Smooth muscle cell (in vitro differentiated cells): ENCODE data around the gene ZNF407. TPM values are rescaled to one million over a fixed set of nuclear protein-coding genes. Genes with fewer than 3 reads are reported as not detected.

Experiments used
- DNase-seq: peaks from one replicate; lab custom pipeline; 2025; ENCODE audit not compliant: unreplicated experiment; lab: John Stamatoyannopoulos, UW
- H2AFZ ChIP-seq: fragments of 200-600 bp; sonication (generic); 2 replicates; pipeline ENCODE4 v1.6.0; 2016; ENCODE audit warnings: antibody characterized with exemption, low read depth, mild to moderate bottlenecking
- H3F3A ChIP-seq: fragments of 200-600 bp; sonication (generic); 2 replicates; pipeline ENCODE4 v1.6.0; 2017; ENCODE audit warnings: antibody characterized with exemption, low read depth
- H3K27ac ChIP-seq: fragments of 200-600 bp; sonication (generic); 2 replicates; pipeline ENCODE4 v1.5.1; 2016; ENCODE audit warnings: low read depth, mild to moderate bottlenecking
- H3K27me3 ChIP-seq: fragments of 200-600 bp; sonication (generic); 2 replicates; pipeline ENCODE4 v1.6.1; 2016; ENCODE audit warnings: low read depth, mild to moderate bottlenecking
- H3K36me3 ChIP-seq: fragments of 200-600 bp; sonication (generic); 2 replicates; pipeline ENCODE4 v1.5.1; 2016; ENCODE audit warnings: low read depth
- H3K4me1 ChIP-seq: fragments of 200-600 bp; sonication (generic); 2 replicates; pipeline ENCODE4 v1.5.1; 2016; ENCODE audit warnings: low read depth
- H3K4me2 ChIP-seq: fragments of 200-600 bp; sonication (generic); 2 replicates; pipeline ENCODE4 v1.6.0; 2016; ENCODE audit warnings: mild to moderate bottlenecking
- H3K4me3 ChIP-seq: fragments of 200-600 bp; sonication (generic); 2 replicates; pipeline ENCODE4 v1.5.1; 2016; ENCODE audit warnings: mild to moderate bottlenecking
- H3K79me2 ChIP-seq: fragments of 200-600 bp; sonication (generic); 2 replicates; pipeline ENCODE4 v1.6.0; 2016; ENCODE audit warnings: low read depth, mild to moderate bottlenecking
- H3K9ac ChIP-seq: fragments of 200-600 bp; sonication (generic); 2 replicates; pipeline ENCODE4 v1.6.0; 2016; ENCODE audit warnings: low read depth
- H3K9me3 ChIP-seq: fragments of 200-600 bp; sonication (generic); replicated peaks from 2 replicates; pipeline ENCODE4 v1.5.1; 2016; ENCODE audit warnings: low read depth
- H4K20me1 ChIP-seq: fragments of 200-600 bp; sonication (generic); 2 replicates; pipeline ENCODE4 v1.6.0; 2016; ENCODE audit warnings: low read depth
- CTCF ChIP-seq: fragments of 200-600 bp; sonication (generic); IDR thresholded peaks from 2 replicates; pipeline ENCODE4 v1.5.1; 2017; ENCODE audit warnings: borderline replicate concordance, mild to moderate bottlenecking, antibody characterized with exemption; ENCODE audit not compliant: insufficient read depth, poor library complexity, severe bottlenecking
- WGBS: methylation state at CpG from one replicate; pipeline ENCODE4 v1.1.7; 2016; ENCODE audit warnings: low lambda C conversion rate; 5-methylcytosine and 5-hydroxymethylcytosine counted together
- polyA plus RNA-seq: library from polyadenylated mRNA; unstranded; fragments of >200 nt; fragmentation: Nextera tagmentation; extraction: Ambion mirVana; gene quantifications from 2 replicates; pipeline ENCODE4 v1.2.1, GENCODE V29; 2016
- total RNA-seq: library from RNA; depleted of rRNA; stranded (reverse); fragments of >200 nt; gene quantifications from 2 replicates; pipeline ENCODE4 v1.2.3, GENCODE V29; 2014

The ZNF407 gene
- total and polyA plus RNA-seq, 2 experiments from 2014 or later: 4.5 to 11.5 TPM

DNA sequence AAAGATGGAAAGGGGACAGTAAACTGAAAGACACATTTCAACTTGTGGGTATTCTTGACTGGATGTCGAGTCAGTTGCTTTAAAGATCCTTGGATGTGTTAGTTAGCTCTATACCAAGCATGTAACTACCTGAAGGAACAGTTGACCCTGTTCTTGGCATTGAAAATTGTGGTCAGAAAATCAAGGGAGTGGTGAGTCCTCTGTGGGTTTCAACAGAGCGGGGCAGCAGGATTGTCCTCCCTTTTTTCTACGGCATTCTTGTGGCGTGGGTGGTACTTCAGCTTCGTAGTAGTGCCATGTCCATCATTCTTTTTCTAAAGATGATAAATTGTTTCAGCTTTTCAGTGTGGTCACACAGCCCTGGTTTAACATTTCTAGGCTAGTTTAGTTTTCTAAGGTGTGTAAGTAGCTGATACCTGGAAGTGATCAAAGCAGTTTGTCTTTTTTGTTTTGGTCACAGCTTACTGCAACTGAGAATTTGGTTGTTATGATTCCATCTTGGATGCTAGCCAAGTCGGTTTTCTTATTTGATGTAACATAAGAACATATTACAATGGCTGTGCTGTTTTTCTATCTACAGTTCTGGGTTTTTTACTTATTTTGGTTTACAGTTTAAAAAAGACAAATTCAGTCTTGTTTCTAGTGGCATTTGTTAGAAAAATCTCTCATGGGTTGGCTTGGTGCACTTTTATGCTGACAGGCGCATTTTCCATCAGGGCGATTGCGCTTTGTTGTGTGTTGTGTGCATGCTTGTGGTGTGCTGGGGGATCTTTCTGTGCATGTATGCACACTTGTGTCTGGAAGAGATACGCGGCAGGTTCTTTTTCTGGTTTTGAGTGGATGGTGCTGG is 84.7 kb downstream of the ZNF407 start:
- H3K27me3 ChIP-seq: no peaks in the 10 kb centered on the region
- no peaks in the 10 kb centered on the region for H3F3A ChIP-seq
- no peak overlapping the region for H2AFZ ChIP-seq
- 79% methylated on average over 11 of the region's 11 CpGs for WGBS
- H3K4me2 ChIP-seq: no peak overlapping the region
- H3K36me3 ChIP-seq: peaks cover 5% of the 10 kb centered on the region
- TF ChIP-seq CTCF: no peak
- peaks cover 5% of the 10 kb centered on the region for H4K20me1 ChIP-seq
- H3K4me3 ChIP-seq: no peak overlapping the region
- peaks cover 5% of the 10 kb centered on the region for H3K9me3 ChIP-seq
- no peak overlapping the region for H3K27ac ChIP-seq
- DNase-seq: no peak
- H3K4me1 ChIP-seq: no peaks in the 10 kb centered on the region
- no peaks in the 10 kb centered on the region for H3K79me2 ChIP-seq
- no peak overlapping the region for H3K9ac ChIP-seq

DNA sequence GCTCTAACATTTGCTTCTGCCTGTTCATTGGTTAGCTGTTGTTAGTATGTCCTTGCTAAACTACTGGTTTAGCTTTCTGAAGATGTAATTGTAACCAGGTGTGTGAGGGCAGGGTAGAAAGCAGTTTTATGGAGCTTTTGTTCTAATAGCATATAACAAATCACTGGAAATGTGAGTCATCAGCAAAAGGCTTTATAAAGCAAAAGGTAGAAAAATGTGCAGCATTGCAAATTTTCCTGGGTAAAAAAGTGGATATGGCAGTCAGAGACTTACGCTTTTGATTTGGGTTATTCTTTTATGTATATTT is 85.3 kb downstream of the ZNF407 start:
- TF ChIP-seq CTCF: no peak
- Histone ChIP-seq H3K79me2 (no peaks in the 10 kb centered on the region), H3K4me2 (no peak overlapping the region), H3K4me1 (no peaks in the 10 kb centered on the region), H4K20me1 (peaks cover 5% of the 10 kb centered on the region), H3K4me3 (no peak overlapping the region), H3K9ac (no peak overlapping the region), H3K27me3 (no peaks in the 10 kb centered on the region), H3K27ac (no peak overlapping the region), H2AFZ (no peak overlapping the region), H3F3A (no peaks in the 10 kb centered on the region), H3K9me3 (no peaks in the 10 kb centered on the region), H3K36me3 (no peaks in the 10 kb centered on the region)
- 94% methylated on average over 1 of the region's 1 CpG for WGBS
- no peak for DNase-seq

- Histone ChIP-seq H3K4me2 (no peak overlapping the region), H2AFZ (no peak overlapping the region), H3K36me3 (no peaks in the 10 kb centered on the region), H3K4me3 (no peak overlapping the region), H4K20me1 (peaks cover 5% of the 10 kb centered on the region), H3K4me1 (no peaks in the 10 kb centered on the region), H3K27me3 (no peaks in the 10 kb centered on the region), H3F3A (no peaks in the 10 kb centered on the region), H3K27ac (peak overlapping the region; percentile 26), H3K9me3 (no peaks in the 10 kb centered on the region), H3K79me2 (no peaks in the 10 kb centered on the region), H3K9ac (no peak overlapping the region)
- no peak for TF ChIP-seq CTCF
- DNase-seq: no peak
These were observed 85.9 kb downstream of the ZNF407 start for GRCh38 chr18:74683573-74683972.

DNA sequence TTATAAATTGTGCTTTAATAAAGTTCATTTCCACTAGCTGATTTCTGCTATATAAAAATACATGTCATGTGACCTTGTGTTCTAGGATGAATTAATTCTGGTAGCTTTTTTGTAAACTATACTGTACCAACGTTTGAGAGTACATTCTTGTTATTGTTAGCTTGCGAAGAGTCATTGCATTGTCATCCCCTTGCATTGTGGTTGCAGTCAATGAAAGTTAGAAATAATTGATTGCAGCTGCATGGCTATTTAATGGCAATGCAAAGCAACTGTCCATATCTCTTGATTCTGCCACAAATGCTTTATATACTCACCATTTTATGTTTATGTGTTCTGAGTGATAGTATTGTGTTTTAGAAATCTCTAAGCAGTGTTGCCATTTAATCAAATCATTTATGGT is 91.6 kb downstream of the ZNF407 start:
- TF ChIP-seq CTCF: no peak
- Histone ChIP-seq H3K27me3 (no peaks in the 10 kb centered on the region), H3K36me3 (no peaks in the 10 kb centered on the region), H3K79me2 (no peaks in the 10 kb centered on the region), H3K4me1 (no peaks in the 10 kb centered on the region), H3K9me3 (no peaks in the 10 kb centered on the region), H3K4me3 (no peak overlapping the region), H3K9ac (no peak overlapping the region), H3K27ac (no peak overlapping the region), H3K4me2 (no peak overlapping the region), H3F3A (no peaks in the 10 kb centered on the region), H4K20me1 (no peaks in the 10 kb centered on the region), H2AFZ (no peak overlapping the region)
- 81% methylated on average over 2 of the region's 2 CpGs for WGBS
- DNase-seq: no peak
